ENCODE measurements around the gene TMEM132A. TPM values are rescaled to one million over a fixed set of nuclear protein-coding genes. Genes with fewer than 3 reads are reported as not detected.

The TMEM132A gene
- total and polyA plus RNA-seq, 9 donors, result 28.9 to 59.2 (median 42.1) TPM

GRCh38 chr11:60945295-60945667, 21.0 kb downstream of the TMEM132A start:
- no peaks in the 10 kb centered on the region for H3K9me3 ChIP-seq (replicated peaks; ENCODE audit: control insufficient read depth, low read depth, low read length)
- no peak overlapping the region for H3K4me3 ChIP-seq (ENCODE audit: low read length)
- peaks cover 2% of the 10 kb centered on the region for H3K27me3 ChIP-seq (ENCODE audit: control insufficient read depth, insufficient read depth, low read length)
- 85% methylated on average over 4 of the region's 5 CpGs for WGBS (ENCODE audit: insufficient coverage)
- H3K4me1 ChIP-seq (ENCODE audit: control insufficient read depth, insufficient read depth, low read length), result peaks cover 22% of the 10 kb centered on the region
- H3K27ac ChIP-seq (ENCODE audit: low read length), result no peak overlapping the region
- no peak for DNase-seq
- peaks cover 14% of the 10 kb centered on the region for H3K36me3 ChIP-seq (ENCODE audit: control insufficient read depth, insufficient read depth, low read length)

- Histone ChIP-seq H3K4me3 (ENCODE audit: low read length) (no peak overlapping the region), H3K27me3 (ENCODE audit: control insufficient read depth, insufficient read depth, low read length) (peaks cover 8% of the 10 kb centered on the region), H3K4me1 (ENCODE audit: control insufficient read depth, insufficient read depth, low read length) (peaks cover 32% of the 10 kb centered on the region), H3K36me3 (ENCODE audit: control insufficient read depth, insufficient read depth, low read length) (peaks cover 10% of the 10 kb centered on the region), H3K9me3 (replicated peaks; ENCODE audit: control insufficient read depth, low read depth, low read length) (no peaks in the 10 kb centered on the region), H3K27ac (ENCODE audit: low read length) (no peak overlapping the region)
- 49% methylated on average over 3 of the region's 15 CpGs for WGBS (ENCODE audit: insufficient coverage)
- peak; percentile 55 for DNase-seq
Observed at GRCh38 chr11:60946601-60947264, 22.5 kb downstream of the TMEM132A start.

DNA sequence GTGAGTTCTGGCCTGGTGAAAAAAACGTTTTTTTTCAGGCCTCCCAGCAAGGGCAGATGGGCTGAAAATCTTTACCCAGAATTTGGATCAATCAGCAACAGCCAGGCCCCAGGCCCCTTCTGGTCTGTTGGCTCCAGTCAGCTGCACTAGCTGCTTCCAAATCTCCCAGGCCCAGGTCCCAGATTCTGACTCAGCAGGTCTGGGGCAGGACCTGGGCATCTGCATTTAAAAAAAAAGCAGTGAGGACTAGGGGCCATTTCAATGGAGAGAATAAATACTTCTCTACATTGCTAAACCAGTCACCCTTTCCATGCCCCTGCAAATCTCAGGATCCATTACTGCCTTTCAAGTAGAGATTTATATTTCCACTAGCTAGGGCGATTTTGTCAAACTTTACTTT, 23.4 kb downstream of the TMEM132A start:
- DNase-seq, result peak; percentile 41
- Histone ChIP-seq H3K27me3 (ENCODE audit: control insufficient read depth, insufficient read depth, low read length) (peaks cover 10% of the 10 kb centered on the region), H3K4me3 (ENCODE audit: low read length) (no peak overlapping the region), H3K9me3 (replicated peaks; ENCODE audit: control insufficient read depth, low read depth, low read length) (no peaks in the 10 kb centered on the region), H3K36me3 (ENCODE audit: control insufficient read depth, insufficient read depth, low read length) (peaks cover 8% of the 10 kb centered on the region), H3K4me1 (ENCODE audit: control insufficient read depth, insufficient read depth, low read length) (peaks cover 40% of the 10 kb centered on the region), H3K27ac (ENCODE audit: low read length) (peak overlapping the region; percentile 62)
- WGBS (ENCODE audit: insufficient coverage), result 0% methylated on average over 1 of the region's 2 CpGs

DNA sequence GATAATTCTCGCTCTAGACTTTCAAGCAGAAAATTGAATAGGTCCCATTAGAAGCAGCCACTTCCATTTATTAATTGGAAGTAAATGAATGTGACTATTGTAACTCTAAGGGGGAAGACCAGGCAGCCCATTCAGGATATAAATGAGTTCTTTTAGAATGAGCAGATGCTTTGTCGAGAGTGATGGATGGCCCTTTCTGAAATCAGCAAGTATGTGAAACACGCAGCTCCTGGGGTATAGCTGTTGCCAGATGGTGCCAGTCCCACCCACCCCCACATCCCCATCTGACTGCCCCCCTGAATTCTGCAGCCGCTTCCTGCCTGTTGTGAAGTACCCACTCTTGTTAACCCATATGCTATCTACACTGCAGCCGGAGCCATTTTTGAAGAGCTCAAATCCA, 24.0 kb downstream of the TMEM132A start:
- Histone ChIP-seq H3K27me3 (ENCODE audit: control insufficient read depth, insufficient read depth, low read length) (peaks cover 10% of the 10 kb centered on the region), H3K9me3 (replicated peaks; ENCODE audit: control insufficient read depth, low read depth, low read length) (no peaks in the 10 kb centered on the region), H3K27ac (ENCODE audit: low read length) (peak overlapping the region; percentile 38), H3K4me3 (ENCODE audit: low read length) (no peak overlapping the region), H3K36me3 (ENCODE audit: control insufficient read depth, insufficient read depth, low read length) (peaks cover 8% of the 10 kb centered on the region), H3K4me1 (ENCODE audit: control insufficient read depth, insufficient read depth, low read length) (peaks cover 39% of the 10 kb centered on the region)
- DNase-seq, result no peak
- 79% methylated on average over 2 of the region's 5 CpGs for WGBS (ENCODE audit: insufficient coverage)

DNA sequence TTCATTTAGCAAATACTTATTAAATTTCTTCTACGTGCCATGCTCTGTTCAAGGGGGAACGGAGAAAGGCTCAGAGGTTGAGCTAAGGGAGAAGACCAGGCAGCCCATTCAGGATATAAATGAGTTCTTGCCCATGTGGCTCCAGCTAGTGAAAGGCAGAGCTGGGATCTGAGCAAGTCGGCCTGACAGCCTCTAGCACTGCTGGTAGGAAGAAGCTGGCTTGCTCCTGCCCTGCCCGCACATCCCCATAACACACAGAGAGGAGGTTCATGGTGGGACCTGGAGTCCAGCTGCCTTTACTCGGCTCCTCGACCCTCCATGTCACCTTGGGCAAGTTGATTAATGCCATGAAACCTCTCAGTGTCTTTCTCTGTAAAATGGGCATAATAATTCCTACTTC, 25.8 kb downstream of the TMEM132A start:
- 50% methylated on average over 2 of the region's 6 CpGs for WGBS (ENCODE audit: insufficient coverage)
- peaks cover 10% of the 10 kb centered on the region for H3K27me3 ChIP-seq (ENCODE audit: control insufficient read depth, insufficient read depth, low read length)
- H3K4me1 ChIP-seq (ENCODE audit: control insufficient read depth, insufficient read depth, low read length), result peaks cover 42% of the 10 kb centered on the region
- no peaks in the 10 kb centered on the region for H3K9me3 ChIP-seq (replicated peaks; ENCODE audit: control insufficient read depth, low read depth, low read length)
- no peak overlapping the region for H3K27ac ChIP-seq (ENCODE audit: low read length)
- peak overlapping the region; percentile 42 for H3K4me3 ChIP-seq (ENCODE audit: low read length)
- no peak for DNase-seq
- H3K36me3 ChIP-seq (ENCODE audit: control insufficient read depth, insufficient read depth, low read length), result peaks cover 4% of the 10 kb centered on the region

- Histone ChIP-seq H3K27me3 (ENCODE audit: control insufficient read depth, insufficient read depth, low read length) (peaks cover 10% of the 10 kb centered on the region), H3K9me3 (replicated peaks; ENCODE audit: control insufficient read depth, low read depth, low read length) (no peaks in the 10 kb centered on the region), H3K4me1 (ENCODE audit: control insufficient read depth, insufficient read depth, low read length) (peaks cover 42% of the 10 kb centered on the region), H3K27ac (ENCODE audit: low read length) (peak overlapping the region; percentile 10), H3K4me3 (ENCODE audit: low read length) (peak overlapping the region; percentile 42), H3K36me3 (ENCODE audit: control insufficient read depth, insufficient read depth, low read length) (peaks cover 4% of the 10 kb centered on the region)
- peak; percentile 51 for DNase-seq
- 8% methylated on average over 82 of the region's 86 CpGs for WGBS (ENCODE audit: insufficient coverage)
Observed at GRCh38 chr11:60950933-60951605, 26.8 kb downstream of the TMEM132A start.

DNA sequence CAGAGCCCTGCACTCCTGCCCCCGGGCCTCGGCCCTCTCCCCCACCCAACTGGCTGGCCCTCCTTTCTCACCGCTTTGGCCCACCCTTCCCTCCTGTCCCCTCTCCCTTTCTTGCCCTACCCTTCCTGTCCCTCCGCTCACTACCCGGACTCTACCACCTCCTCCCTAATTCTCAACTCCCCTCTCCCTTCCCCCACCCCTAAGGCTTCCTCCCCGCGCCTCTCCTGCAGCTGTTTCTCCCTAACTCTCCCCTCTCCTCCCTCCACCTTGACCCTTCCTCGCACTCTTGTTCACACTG, 27.3 kb downstream of the TMEM132A start:
- 11% methylated on average over 8 of the region's 8 CpGs for WGBS (ENCODE audit: insufficient coverage)
- H3K4me3 ChIP-seq (ENCODE audit: low read length), result peak overlapping the region; percentile 41
- peak overlapping the region; percentile 86 for H3K27ac ChIP-seq (ENCODE audit: low read length)
- peaks cover 39% of the 10 kb centered on the region for H3K4me1 ChIP-seq (ENCODE audit: control insufficient read depth, insufficient read depth, low read length)
- H3K9me3 ChIP-seq (replicated peaks; ENCODE audit: control insufficient read depth, low read depth, low read length), result no peaks in the 10 kb centered on the region
- H3K27me3 ChIP-seq (ENCODE audit: control insufficient read depth, insufficient read depth, low read length), result peaks cover 9% of the 10 kb centered on the region
- DNase-seq, result peak; percentile 27
- H3K36me3 ChIP-seq (ENCODE audit: control insufficient read depth, insufficient read depth, low read length), result peaks cover under 1% of the 10 kb centered on the region

DNA sequence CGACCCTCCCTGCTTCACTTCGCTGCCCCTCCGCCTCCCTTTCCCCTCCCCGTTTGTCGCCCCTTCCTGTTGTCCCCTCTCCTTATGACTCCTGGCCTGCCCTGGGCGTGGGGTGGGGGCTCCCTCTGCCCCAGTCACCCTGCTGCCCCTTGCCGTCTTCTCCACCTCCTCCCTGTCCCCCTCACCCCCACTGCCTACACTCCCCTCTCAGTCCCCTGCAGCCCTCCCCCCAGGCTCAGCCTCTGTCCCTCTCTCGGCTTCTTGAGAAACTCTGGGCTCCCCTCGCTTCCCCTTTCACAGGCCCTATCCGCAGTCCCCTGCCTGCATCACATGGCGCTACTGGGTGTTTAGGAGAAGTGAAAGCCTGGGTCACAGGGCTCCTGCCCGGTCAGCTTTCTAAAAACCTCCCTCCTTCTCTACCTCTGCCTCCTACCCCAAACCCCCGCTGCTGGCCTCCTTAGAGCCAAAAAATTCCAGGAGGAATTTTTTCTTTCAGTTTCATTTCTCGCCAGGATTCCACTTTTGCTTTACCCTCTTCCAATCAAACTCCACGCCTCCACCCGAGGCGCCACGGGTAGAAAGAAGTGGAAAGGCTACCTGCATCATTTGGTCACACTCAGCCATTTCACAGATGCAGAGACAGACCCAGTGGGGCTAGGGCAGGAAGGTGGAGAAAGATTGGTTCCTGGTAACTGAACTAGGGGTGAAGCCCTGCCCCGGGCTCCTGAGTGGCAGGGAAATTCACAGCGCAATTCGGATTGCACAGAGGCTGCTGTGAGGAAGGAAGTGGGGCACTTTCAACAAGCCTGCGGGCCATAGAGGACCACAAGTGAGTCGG, 27.9 kb downstream of the TMEM132A start, which contains the start of gene SLC15A3:
Gene SLC15A3 (minus strand): TSS at position 273 of the 838 bp plus-strand sequence. CDS start 625 bp downstream, outside the sequence.
- no peaks in the 10 kb centered on the region for H3K9me3 ChIP-seq (replicated peaks; ENCODE audit: control insufficient read depth, low read depth, low read length)
- H3K36me3 ChIP-seq (ENCODE audit: control insufficient read depth, insufficient read depth, low read length), result no peaks in the 10 kb centered on the region
- peak within 1 kb of the TSS; percentile 42 for H3K4me3 ChIP-seq (ENCODE audit: low read length)
- WGBS (ENCODE audit: insufficient coverage), result 18% methylated on average over 13 of the region's 23 CpGs
- H3K27me3 ChIP-seq (ENCODE audit: control insufficient read depth, insufficient read depth, low read length), result peaks cover 9% of the 10 kb centered on the region
- peaks cover 37% of the 10 kb centered on the region for H3K4me1 ChIP-seq (ENCODE audit: control insufficient read depth, insufficient read depth, low read length)
- H3K27ac ChIP-seq (ENCODE audit: low read length), result peak within 1 kb of the TSS; percentile 86
- peak; percentile 85 for DNase-seq

DNA sequence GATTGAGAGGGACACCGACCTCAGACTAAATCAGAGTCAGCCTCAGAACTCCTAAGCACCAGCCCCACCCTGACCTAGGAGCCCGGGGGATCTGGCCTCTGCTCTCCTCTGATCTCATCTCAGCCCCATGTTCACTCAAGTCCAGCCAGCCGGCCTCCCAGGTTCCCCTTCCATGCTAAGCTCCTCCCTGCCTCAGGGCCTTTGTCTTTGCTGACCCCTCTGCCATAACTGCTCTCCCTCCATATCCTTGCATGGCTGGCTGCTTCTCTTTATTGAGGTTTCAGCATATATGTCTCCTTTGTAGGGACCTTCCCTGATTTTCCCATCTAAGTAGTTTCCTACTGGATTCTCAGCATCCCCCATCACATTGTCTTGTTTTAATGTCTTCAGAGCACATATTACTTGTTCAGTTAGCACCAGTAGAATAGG, 28.5 kb downstream of the TMEM132A start:
- peak overlapping the region; percentile 86 for H3K27ac ChIP-seq (ENCODE audit: low read length)
- DNase-seq, result peak; percentile 29
- peaks cover 9% of the 10 kb centered on the region for H3K27me3 ChIP-seq (ENCODE audit: control insufficient read depth, insufficient read depth, low read length)
- no peaks in the 10 kb centered on the region for H3K9me3 ChIP-seq (replicated peaks; ENCODE audit: control insufficient read depth, low read depth, low read length)
- peak overlapping the region; percentile 41 for H3K4me3 ChIP-seq (ENCODE audit: low read length)
- WGBS (ENCODE audit: insufficient coverage), result 46% methylated on average over 3 of the region's 3 CpGs
- no peaks in the 10 kb centered on the region for H3K36me3 ChIP-seq (ENCODE audit: control insufficient read depth, insufficient read depth, low read length)
- H3K4me1 ChIP-seq (ENCODE audit: control insufficient read depth, insufficient read depth, low read length), result peaks cover 32% of the 10 kb centered on the region

GRCh38 chr11:60953781-60954180, 29.5 kb downstream of the TMEM132A start:
- no peaks in the 10 kb centered on the region for H3K9me3 ChIP-seq (replicated peaks; ENCODE audit: control insufficient read depth, low read depth, low read length)
- no peak for DNase-seq
- WGBS (ENCODE audit: insufficient coverage), result 81% methylated on average over 2 of the region's 6 CpGs
- no peak overlapping the region for H3K27ac ChIP-seq (ENCODE audit: low read length)
- H3K4me1 ChIP-seq (ENCODE audit: control insufficient read depth, insufficient read depth, low read length), result peaks cover 27% of the 10 kb centered on the region
- H3K27me3 ChIP-seq (ENCODE audit: control insufficient read depth, insufficient read depth, low read length), result peaks cover 9% of the 10 kb centered on the region
- no peaks in the 10 kb centered on the region for H3K36me3 ChIP-seq (ENCODE audit: control insufficient read depth, insufficient read depth, low read length)
- H3K4me3 ChIP-seq (ENCODE audit: low read length), result no peak overlapping the region

Measured in muscle of leg (tissue), 11 donors.